Loucy (cell line): ENCODE data around the gene SYT6.

Experiments
- CTCF ChIP-seq: fragments of 200-600 bp; sonication (generic); conservative IDR thresholded peaks from 2 replicates; pipeline ENCODE4 v1.5.1; 2014; ENCODE audit warnings: mild to moderate bottlenecking, antibody characterized with exemption, low read length
- EZH2phosphoT487 ChIP-seq: fragments of 200-600 bp; IDR thresholded peaks from 2 replicates; pipeline ENCODE4 v1.6.1; 2018; ENCODE audit warnings: antibody characterized with exemption, mild to moderate bottlenecking, moderate library complexity, borderline replicate concordance

GRCh38 chr1:114114185-114115094 lies 39.2 kb downstream of the SYT6 start:
- no peak for TF ChIP-seq CTCF
- no peak for TF ChIP-seq EZH2phosphoT487
